HepG2 (cell line): Measurements from ENCODE around the gene RNF149. TPM values are rescaled to one million over a fixed set of nuclear protein-coding genes. Genes with fewer than 3 reads are reported as not detected.

Experiments used
- ARNT2 ChIP-seq: sonication (generic); formaldehyde crosslinking; IDR thresholded peaks from 2 replicates; pipeline ENCODE4 v1.8.0; 2022; ENCODE audit warnings: mild to moderate bottlenecking, low read depth, missing genetic modification reagents, moderate library complexity
- BRD4 ChIP-seq: sonication (generic); formaldehyde crosslinking; IDR thresholded peaks from 2 replicates; pipeline ENCODE4 v1.4.0; 2020; ENCODE audit warnings: missing genetic modification reagents
- EEA1 ChIP-seq: sonication (generic); formaldehyde crosslinking; IDR thresholded peaks from 2 replicates; pipeline ENCODE4 v1.5.1; 2020; ENCODE audit warnings: mild to moderate bottlenecking, missing genetic modification reagents, borderline replicate concordance
- ELF1 ChIP-seq: sonication (generic); formaldehyde crosslinking; IDR thresholded peaks from 2 replicates; pipeline ENCODE4 v1.4.0; 2020; ENCODE audit warnings: missing genetic modification reagents
- ERF ChIP-seq: IDR thresholded peaks from 2 replicates; pipeline ENCODE4 v1.6.1; 2018; ENCODE audit warnings: missing biosample characterization, missing genetic modification reagents
- FOSL2 ChIP-seq: sonication (generic); formaldehyde crosslinking; IDR thresholded peaks from 2 replicates; pipeline ENCODE4 v1.4.0; 2020; ENCODE audit warnings: missing genetic modification reagents
- FOXC1 ChIP-seq: sonication (generic); formaldehyde crosslinking; IDR thresholded peaks from 2 replicates; pipeline ENCODE4 v1.8.0; 2022; ENCODE audit warnings: mild to moderate bottlenecking, missing genetic modification reagents, borderline replicate concordance
- GABPB1 ChIP-seq: IDR thresholded peaks from 2 replicates; pipeline ENCODE4 v1.6.1; 2016; ENCODE audit warnings: mild to moderate bottlenecking, missing genetic modification reagents, moderate library complexity, missing compliant biosample characterization
- GATA4 ChIP-seq: sonication (generic); IDR thresholded peaks from 2 replicates; pipeline ENCODE4 v1.6.1; 2016; ENCODE audit warnings: antibody characterized with exemption, low read depth, borderline replicate concordance
- NPAS2 ChIP-seq: sonication (generic); formaldehyde crosslinking; IDR thresholded peaks from 2 replicates; pipeline ENCODE4 v1.8.0; 2022; ENCODE audit warnings: mild to moderate bottlenecking, missing genetic modification reagents, borderline replicate concordance
- RFXAP ChIP-seq: sonication (generic); formaldehyde crosslinking; IDR thresholded peaks from 2 replicates; pipeline ENCODE4 v1.4.0; 2020; ENCODE audit warnings: missing genetic modification reagents, borderline replicate concordance
- ZC3H13 ChIP-seq: sonication (generic); formaldehyde crosslinking; IDR thresholded peaks from 2 replicates; pipeline ENCODE4 v1.8.1; 2023; ENCODE audit warnings: mild to moderate bottlenecking, missing genetic modification reagents, moderate library complexity
- ZNF556 ChIP-seq: sonication (generic); formaldehyde crosslinking; IDR thresholded peaks from 2 replicates; pipeline ENCODE4 v1.4.0; 2020; ENCODE audit warnings: mild to moderate bottlenecking, missing genetic modification reagents, borderline replicate concordance
- polyA plus RNA-seq, 8 experiments: library from polyadenylated mRNA; depleted of rRNA in 3 of 8; stranded (reverse) in 7 of 8; unstranded in 1 of 8; fragments of >200 nt; fragmentation: Illumina TruSeq in 4 of 8; extraction: Trizol in 4 of 8; gene quantifications; 2 replicates each; pipeline versions ENCODE4 v1.2.1 to v1.2.3, GENCODE V29; 2011 to 2016; ENCODE audit warnings: low read depth in 4 of 8, missing spikeins in 1 of 8, mixed read lengths in 1 of 8; ENCODE audit not compliant: insufficient read depth in 1 of 8
- total RNA-seq, 5 experiments: library from RNA; depleted of rRNA; stranded (reverse); fragments of >200 nt; fragmentation: Illumina TruSeq; extraction: Trizol; gene quantifications; 2 replicates each; pipeline ENCODE4 v1.2.3, GENCODE V29; 2016; ENCODE audit warnings: low read depth in 1 of 5
- TF ChIP-seq, protein P1 (sequence below): sonication (generic); formaldehyde crosslinking; IDR thresholded peaks from 2 replicates; pipeline ENCODE4 v1.9.0; 2021; ENCODE audit warnings: missing genetic modification reagents, borderline replicate concordance
- TF ChIP-seq, protein P2 (sequence below): sonication (generic); formaldehyde crosslinking; IDR thresholded peaks from 2 replicates; pipeline ENCODE4 v1.5.0; 2020; ENCODE audit warnings: missing genetic modification reagents
- TF ChIP-seq, protein P3 (sequence below): sonication (generic); formaldehyde crosslinking; IDR thresholded peaks from 2 replicates; pipeline ENCODE4 v1.4.0; 2020; ENCODE audit warnings: mild to moderate bottlenecking, low read depth, missing genetic modification reagents
- TF ChIP-seq, protein P4 (sequence below): IDR thresholded peaks from 2 replicates; pipeline ENCODE4 v1.6.1; 2016; ENCODE audit warnings: low read depth
- TF ChIP-seq, protein P5 (sequence below): conservative IDR thresholded peaks from 2 replicates; pipeline ENCODE4 v1.6.1; 2018; ENCODE audit warnings: missing genetic modification reagents

The RNF149 gene
- total and polyA plus RNA-seq, 2 of the 13 experiments (the other 11 are each of a cell fraction or from before 2014, with no cell fraction given): 87.6 to 109 TPM

DNA sequence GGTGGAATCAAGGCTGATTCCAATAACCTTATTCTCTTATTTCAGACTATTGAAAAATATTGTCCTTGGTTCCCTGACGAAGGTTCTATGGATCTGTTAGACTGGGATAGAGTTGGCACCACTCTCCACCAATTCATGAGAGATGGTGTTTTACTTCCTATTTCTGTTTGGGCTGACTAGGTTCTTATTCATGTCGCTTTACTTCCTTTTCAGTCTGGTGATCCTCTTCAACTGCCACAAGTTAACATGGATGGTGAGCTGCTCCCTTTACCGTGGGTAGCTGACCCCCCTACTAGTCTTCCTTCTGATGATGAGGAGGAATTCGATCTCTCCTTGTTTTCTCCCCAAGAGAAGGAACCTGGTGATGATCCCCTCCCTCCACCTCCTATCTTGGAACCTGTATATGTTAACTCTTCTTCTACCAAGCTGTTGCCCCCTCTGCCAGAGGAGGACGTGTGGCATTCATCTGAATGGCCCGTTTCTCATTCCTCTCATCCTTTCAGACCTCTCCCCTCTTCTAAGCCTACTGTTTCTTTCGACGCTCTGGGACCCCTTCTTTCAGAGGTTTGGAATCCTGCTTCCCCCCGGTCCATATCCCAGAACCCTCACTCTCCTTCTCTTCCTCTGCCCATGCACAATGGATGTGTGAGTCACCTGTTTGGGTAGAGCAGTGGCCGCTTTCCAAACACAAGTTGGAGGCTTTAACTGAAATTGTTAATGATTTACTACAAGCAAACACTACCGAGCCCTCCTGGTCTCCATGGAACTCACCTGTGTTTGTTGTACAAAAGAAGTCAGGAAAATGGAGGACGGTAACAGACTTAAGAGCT, 69.4 kb downstream of the RNF149 start (continued):
- TF ChIP-seq, protein P1, sequence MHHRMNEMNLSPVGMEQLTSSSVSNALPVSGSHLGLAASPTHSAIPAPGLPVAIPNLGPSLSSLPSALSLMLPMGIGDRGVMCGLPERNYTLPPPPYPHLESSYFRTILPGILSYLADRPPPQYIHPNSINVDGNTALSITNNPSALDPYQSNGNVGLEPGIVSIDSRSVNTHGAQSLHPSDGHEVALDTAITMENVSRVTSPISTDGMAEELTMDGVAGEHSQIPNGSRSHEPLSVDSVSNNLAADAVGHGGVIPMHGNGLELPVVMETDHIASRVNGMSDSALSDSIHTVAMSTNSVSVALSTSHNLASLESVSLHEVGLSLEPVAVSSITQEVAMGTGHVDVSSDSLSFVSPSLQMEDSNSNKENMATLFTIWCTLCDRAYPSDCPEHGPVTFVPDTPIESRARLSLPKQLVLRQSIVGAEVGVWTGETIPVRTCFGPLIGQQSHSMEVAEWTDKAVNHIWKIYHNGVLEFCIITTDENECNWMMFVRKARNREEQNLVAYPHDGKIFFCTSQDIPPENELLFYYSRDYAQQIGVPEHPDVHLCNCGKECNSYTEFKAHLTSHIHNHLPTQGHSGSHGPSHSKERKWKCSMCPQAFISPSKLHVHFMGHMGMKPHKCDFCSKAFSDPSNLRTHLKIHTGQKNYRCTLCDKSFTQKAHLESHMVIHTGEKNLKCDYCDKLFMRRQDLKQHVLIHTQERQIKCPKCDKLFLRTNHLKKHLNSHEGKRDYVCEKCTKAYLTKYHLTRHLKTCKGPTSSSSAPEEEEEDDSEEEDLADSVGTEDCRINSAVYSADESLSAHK (CRISPR knock-in tag): no peak
- TF ChIP-seq FOXC1 (CRISPR knock-in tag): peak; percentile 71; the same call in 1 of the 2 replicates
- TF ChIP-seq BRD4 (CRISPR knock-in tag): no peak
- TF ChIP-seq ERF (CRISPR knock-in tag): peak; percentile 74
- TF ChIP-seq FOSL2 (CRISPR knock-in tag): peak; percentile 98
- 0 out of 2 replicates have a peak, but pooled peaks have one; percentile 18 for TF ChIP-seq ELF1 (CRISPR knock-in tag)
- TF ChIP-seq, protein P2, sequence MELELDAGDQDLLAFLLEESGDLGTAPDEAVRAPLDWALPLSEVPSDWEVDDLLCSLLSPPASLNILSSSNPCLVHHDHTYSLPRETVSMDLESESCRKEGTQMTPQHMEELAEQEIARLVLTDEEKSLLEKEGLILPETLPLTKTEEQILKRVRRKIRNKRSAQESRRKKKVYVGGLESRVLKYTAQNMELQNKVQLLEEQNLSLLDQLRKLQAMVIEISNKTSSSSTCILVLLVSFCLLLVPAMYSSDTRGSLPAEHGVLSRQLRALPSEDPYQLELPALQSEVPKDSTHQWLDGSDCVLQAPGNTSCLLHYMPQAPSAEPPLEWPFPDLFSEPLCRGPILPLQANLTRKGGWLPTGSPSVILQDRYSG (CRISPR knock-in tag): no peak
- 0 out of 2 replicates have a peak, but pooled peaks have one; percentile 14 for TF ChIP-seq RFXAP (CRISPR knock-in tag)
- peak; percentile 19; the same call in 1 of the 2 replicates for TF ChIP-seq GABPB1 (CRISPR knock-in tag)
- TF ChIP-seq, protein P3, sequence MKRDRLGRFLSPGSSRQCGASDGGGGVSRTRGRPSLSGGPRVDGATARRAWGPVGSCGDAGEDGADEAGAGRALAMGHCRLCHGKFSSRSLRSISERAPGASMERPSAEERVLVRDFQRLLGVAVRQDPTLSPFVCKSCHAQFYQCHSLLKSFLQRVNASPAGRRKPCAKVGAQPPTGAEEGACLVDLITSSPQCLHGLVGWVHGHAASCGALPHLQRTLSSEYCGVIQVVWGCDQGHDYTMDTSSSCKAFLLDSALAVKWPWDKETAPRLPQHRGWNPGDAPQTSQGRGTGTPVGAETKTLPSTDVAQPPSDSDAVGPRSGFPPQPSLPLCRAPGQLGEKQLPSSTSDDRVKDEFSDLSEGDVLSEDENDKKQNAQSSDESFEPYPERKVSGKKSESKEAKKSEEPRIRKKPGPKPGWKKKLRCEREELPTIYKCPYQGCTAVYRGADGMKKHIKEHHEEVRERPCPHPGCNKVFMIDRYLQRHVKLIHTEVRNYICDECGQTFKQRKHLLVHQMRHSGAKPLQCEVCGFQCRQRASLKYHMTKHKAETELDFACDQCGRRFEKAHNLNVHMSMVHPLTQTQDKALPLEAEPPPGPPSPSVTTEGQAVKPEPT (CRISPR knock-in tag): no peak
- TF ChIP-seq EEA1 (CRISPR knock-in tag): no peak
- TF ChIP-seq, protein P4, sequence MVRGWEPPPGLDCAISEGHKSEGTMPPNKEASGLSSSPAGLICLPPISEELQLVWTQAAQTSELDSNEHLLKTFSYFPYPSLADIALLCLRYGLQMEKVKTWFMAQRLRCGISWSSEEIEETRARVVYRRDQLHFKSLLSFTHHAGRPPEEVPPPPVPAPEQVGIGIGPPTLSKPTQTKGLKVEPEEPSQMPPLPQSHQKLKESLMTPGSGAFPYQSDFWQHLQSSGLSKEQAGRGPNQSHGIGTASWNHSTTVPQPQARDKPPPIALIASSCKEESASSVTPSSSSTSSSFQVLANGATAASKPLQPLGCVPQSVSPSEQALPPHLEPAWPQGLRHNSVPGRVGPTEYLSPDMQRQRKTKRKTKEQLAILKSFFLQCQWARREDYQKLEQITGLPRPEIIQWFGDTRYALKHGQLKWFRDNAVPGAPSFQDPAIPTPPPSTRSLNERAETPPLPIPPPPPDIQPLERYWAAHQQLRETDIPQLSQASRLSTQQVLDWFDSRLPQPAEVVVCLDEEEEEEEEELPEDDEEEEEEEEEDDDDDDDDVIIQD (CRISPR knock-in tag): peak; percentile 91
- TF ChIP-seq ARNT2 (CRISPR knock-in tag): no peak; the same call in 1 of the 2 replicates
- TF ChIP-seq ZC3H13 (CRISPR knock-in tag): no peak
- no peak for TF ChIP-seq NPAS2 (CRISPR knock-in tag)
- peak; percentile 81 for TF ChIP-seq GATA4
- no peak; the same call in 1 of the 2 replicates for TF ChIP-seq ZNF556
- TF ChIP-seq, protein P5, sequence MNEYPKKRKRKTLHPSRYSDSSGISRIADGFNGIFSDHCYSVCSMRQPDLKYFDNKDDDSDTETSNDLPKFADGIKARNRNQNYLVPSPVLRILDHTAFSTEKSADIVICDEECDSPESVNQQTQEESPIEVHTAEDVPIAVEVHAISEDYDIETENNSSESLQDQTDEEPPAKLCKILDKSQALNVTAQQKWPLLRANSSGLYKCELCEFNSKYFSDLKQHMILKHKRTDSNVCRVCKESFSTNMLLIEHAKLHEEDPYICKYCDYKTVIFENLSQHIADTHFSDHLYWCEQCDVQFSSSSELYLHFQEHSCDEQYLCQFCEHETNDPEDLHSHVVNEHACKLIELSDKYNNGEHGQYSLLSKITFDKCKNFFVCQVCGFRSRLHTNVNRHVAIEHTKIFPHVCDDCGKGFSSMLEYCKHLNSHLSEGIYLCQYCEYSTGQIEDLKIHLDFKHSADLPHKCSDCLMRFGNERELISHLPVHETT (CRISPR knock-in tag): no peak
